Panc1 (cell line): ENCODE data around the gene STK32C. TPM values are rescaled to one million over a fixed set of nuclear protein-coding genes. Genes with fewer than 3 reads are reported as not detected.

Experiments used
- ATAC-seq: fragments of 200-7000 bp; cut with Tn5 transposase; 2 replicates; pipeline ENCODE4 v1.9.1; 2020; ENCODE audit warnings: mild to moderate bottlenecking, moderate library complexity
- BruUV-seq: library from RNA; stranded (reverse); fragments of 400-500 nt; replicated peaks from 2 replicates; lab custom pipeline; 2021; lab: Mats Ljungman, UMichigan
- CTCF ChIA-PET: fragments of 300-600 bp; sonication (Branson Sonifier 250); formaldehyde crosslinking; loops from one replicate; lab custom pipeline; 2022; ENCODE audit warnings: antibody characterized with exemption; lab: Charles Lee
- POLR2A ChIA-PET: fragments of 300-600 bp; sonication (Branson Sonifier 250); formaldehyde crosslinking; loops from one replicate; lab custom pipeline; 2022; ENCODE audit warnings: antibody characterized with exemption; lab: Charles Lee
- DNase-seq: peaks from one replicate; pipeline ENCODE4 v3.0.0-alpha.2; 2010; ENCODE audit warnings: low read depth, low spot score
- H3K27ac ChIP-seq: 2 replicates; pipeline ENCODE4 v1.5.1; 2011; ENCODE audit warnings: mild to moderate bottlenecking, low read length, inconsistent platforms
- H3K27me3 ChIP-seq: fragments of 200-500 bp; sonication (Bioruptor generic); 2 replicates; pipeline ENCODE4 v1.6.0; 2014; ENCODE audit warnings: low read length, inconsistent platforms; ENCODE audit not compliant: control insufficient read depth, insufficient read depth
- H3K36me3 ChIP-seq: fragments of 200-500 bp; sonication (Bioruptor generic); 2 replicates; pipeline ENCODE4 v1.5.1; 2014; ENCODE audit warnings: inconsistent platforms, mild to moderate bottlenecking, low read length, moderate library complexity; ENCODE audit not compliant: control insufficient read depth, insufficient read depth
- H3K4me1 ChIP-seq: 2 replicates; pipeline ENCODE4 v1.5.1; 2011; ENCODE audit warnings: inconsistent platforms, mild to moderate bottlenecking, low read length, moderate library complexity; ENCODE audit not compliant: control insufficient read depth, insufficient read depth
- H3K4me3 ChIP-seq, 2 experiments: 2 replicates each; pipeline ENCODE4 v1.5.1; 2011 to 2012; ENCODE audit warnings: low read depth in 2 of 2, low read length in 2 of 2, mild to moderate bottlenecking in 2 of 2, inconsistent platforms in 1 of 2, moderate library complexity in 1 of 2
- H3K9me3 ChIP-seq: fragments of 200-500 bp; sonication (Bioruptor generic); 2 replicates; pipeline ENCODE4 v1.5.1; 2014; ENCODE audit warnings: low read depth, mild to moderate bottlenecking, inconsistent platforms, low read length, moderate library complexity; ENCODE audit not compliant: control insufficient read depth, insufficient read depth
- CTCF ChIP-seq: fragments of 450-650 bp; IDR thresholded peaks from 2 replicates; pipeline ENCODE4 v1.5.1; 2017; ENCODE audit warnings: mild to moderate bottlenecking
- POLR2AphosphoS5 ChIP-seq: IDR thresholded peaks from 2 replicates; pipeline ENCODE4 v1.6.1; 2012; ENCODE audit warnings: mild to moderate bottlenecking, low read depth, low read length, moderate library complexity
- REST ChIP-seq, 2 experiments: IDR thresholded peaks; 2 replicates each; pipeline ENCODE4 v1.6.1; 2011 to 2012; ENCODE audit warnings: low read depth in 2 of 2, control low read depth in 1 of 2, low read length in 1 of 2, mild to moderate bottlenecking in 1 of 2, moderate library complexity in 1 of 2; ENCODE audit not compliant: insufficient read depth in 1 of 2
- SIN3A ChIP-seq: IDR thresholded peaks from 2 replicates; pipeline ENCODE4 v1.6.1; 2012; ENCODE audit warnings: low read depth, mild to moderate bottlenecking, low read length, moderate library complexity, borderline replicate concordance; ENCODE audit not compliant: insufficient read depth
- TCF7L2 ChIP-seq: IDR thresholded peaks from 2 replicates; pipeline ENCODE4 v1.6.1; 2011; ENCODE audit warnings: mild to moderate bottlenecking, low read depth, low read length, inconsistent platforms
- in situ Hi-C: cut with HindIII; loops from 2 replicates; pipeline ENCODE4 v1.10.0; 2016; ENCODE audit warnings: low sequenced_read_pairs, low pct_unique_long_range_greater_than_20kb
- intact Hi-C: fragments of 100-400 bp; cut with micrococcal nuclease; formaldehyde crosslinking; loops from one replicate; pipeline ENCODE4 v1.10.0; 2022; ENCODE audit not compliant: unreplicated experiment
- total RNA-seq: library from RNA; stranded (reverse); gene quantifications from one replicate; pipeline ENCODE4 v1.2.1, GENCODE V29; 2021; ENCODE audit not compliant: unreplicated experiment

Gene STK32C
- total RNA-seq, 1 experiment from 2014 or later = 53.7 TPM

GRCh38 chr10:132328738-132329137 is 21.0 kb upstream of the STK32C start:
- ATAC-seq (no peak), DNase-seq (no peak)
- peaks cover 29% of the 10 kb centered on the region for H3K4me1 ChIP-seq
- intact Hi-C loops (no loop called here), in situ Hi-C loops (no loop called here)
- ChIA-PET CTCF (no interaction called here), POLR2A (no interaction called here)
- H3K4me3 ChIP-seq = peak overlapping the region; percentile 98 to 100
- H3K27ac ChIP-seq = peak overlapping the region; percentile 99
- H3K9me3 ChIP-seq = no peaks in the 10 kb centered on the region
- no peaks in the 10 kb centered on the region for H3K36me3 ChIP-seq
- TF ChIP-seq TCF7L2 (no peak), SIN3A (no peak), REST (IDR thresholded peaks at IDR 0.05; ENCODE audit: insufficient read depth in 1 of 2, low read depth in 2 of 2, low read length in 1 of 2) (no peak), POLR2AphosphoS5 (no peak), CTCF (no peak)
- H3K27me3 ChIP-seq = no peaks in the 10 kb centered on the region
- BruUV-seq = no TSS peak

- TF ChIP-seq TCF7L2 (no peak), POLR2AphosphoS5 (no peak), REST (IDR thresholded peaks at IDR 0.05; ENCODE audit: insufficient read depth in 1 of 2, low read depth in 2 of 2, low read length in 1 of 2) (no peak), SIN3A (no peak), CTCF (no peak)
- ChIA-PET CTCF (no interaction called here), POLR2A (no interaction called here)
- Histone ChIP-seq H3K4me1 (peaks cover 26% of the 10 kb centered on the region), H3K36me3 (no peaks in the 10 kb centered on the region), H3K27me3 (no peaks in the 10 kb centered on the region), H3K9me3 (no peaks in the 10 kb centered on the region), H3K27ac (no peak overlapping the region; the same call in 1 of the 2 replicates), H3K4me3 (no peak overlapping the region)
- intact Hi-C loops (no loop called here), in situ Hi-C loops (no loop called here)
- no TSS peak for BruUV-seq
- ATAC-seq = no peak
- no peak for DNase-seq
Measured at GRCh38 chr10:132328106-132328505, 20.4 kb upstream of the STK32C start.
